IPS DF 6.9 (cell line): Measurements from ENCODE around the gene ADAMTSL1.

ENCODE experiments used
- DNase-seq: peaks from one replicate; pipeline ENCODE4 v3.0.0-alpha.2; 2013; ENCODE audit warnings: low read depth, low spot score
- H3K27ac ChIP-seq: one replicate; pipeline ENCODE4 v1.5.1; 2013; ENCODE audit warnings: low read length, control low read depth
- H3K27me3 ChIP-seq: 2 replicates; pipeline ENCODE4 v1.6.1; 2013; ENCODE audit warnings: mild to moderate bottlenecking, low read length; ENCODE audit not compliant: control insufficient read depth, insufficient read depth
- H3K36me3 ChIP-seq: 2 replicates; pipeline ENCODE4 v1.6.1; 2013; ENCODE audit warnings: low read length; ENCODE audit not compliant: control insufficient read depth, insufficient read depth
- H3K4me1 ChIP-seq: 2 replicates; pipeline ENCODE4 v1.6.1; 2013; ENCODE audit warnings: low read length; ENCODE audit not compliant: control insufficient read depth, insufficient read depth
- H3K4me3 ChIP-seq: 2 replicates; pipeline ENCODE4 v1.5.1; 2013; ENCODE audit warnings: mild to moderate bottlenecking, low read length
- H3K9me3 ChIP-seq: 2 replicates; pipeline ENCODE4 v1.6.1; 2013; ENCODE audit warnings: low read length, inconsistent platforms; ENCODE audit not compliant: control insufficient read depth, insufficient read depth
- WGBS: extraction: QIAGEN DNeasy Blood & Tissue Kit; methylation state at CpG from one replicate; pipeline ENCODE4 v1.1.7; 2013; ENCODE audit warnings: mixed read lengths, missing lambda C conversion rate; ENCODE audit not compliant: insufficient read length, insufficient coverage; 5-methylcytosine and 5-hydroxymethylcytosine counted together

ADAMTSL1 gene

GRCh38 chr9:18622186-18622836 is 148.4 kb downstream of the ADAMTSL1 start:
- H3K36me3 ChIP-seq, result no peaks in the 10 kb centered on the region
- no peak for DNase-seq
- no peak overlapping the region for H3K4me3 ChIP-seq
- no peak overlapping the region for H3K27ac ChIP-seq
- no CpG with 5 or more reads among the region's 11 CpGs for WGBS
- no peaks in the 10 kb centered on the region for H3K27me3 ChIP-seq
- no peaks in the 10 kb centered on the region for H3K9me3 ChIP-seq
- no peaks in the 10 kb centered on the region for H3K4me1 ChIP-seq

- H3K4me1 ChIP-seq, result no peaks in the 10 kb centered on the region
- no peaks in the 10 kb centered on the region for H3K36me3 ChIP-seq
- H3K4me3 ChIP-seq, result no peak overlapping the region
- H3K27ac ChIP-seq, result no peak overlapping the region
- no CpG with 5 or more reads among the region's 4 CpGs for WGBS
- H3K9me3 ChIP-seq, result no peaks in the 10 kb centered on the region
- no peak for DNase-seq
- H3K27me3 ChIP-seq, result no peaks in the 10 kb centered on the region
Observed at GRCh38 chr9:18623221-18624079, 149.5 kb downstream of the ADAMTSL1 start.

- Histone ChIP-seq H3K27ac (no peak overlapping the region), H3K4me1 (no peaks in the 10 kb centered on the region), H3K27me3 (no peaks in the 10 kb centered on the region), H3K9me3 (no peaks in the 10 kb centered on the region), H3K4me3 (no peak overlapping the region), H3K36me3 (no peaks in the 10 kb centered on the region)
- DNase-seq, result no peak
- WGBS, result no CpG with 5 or more reads among the region's 2 CpGs
Observed at GRCh38 chr9:18626046-18626698, 152.2 kb downstream of the ADAMTSL1 start.

GRCh38 chr9:18629136-18629535 is 155.2 kb downstream of the ADAMTSL1 start:
- WGBS, result no CpG with 5 or more reads among the region's 1 CpG
- Histone ChIP-seq H3K9me3 (no peaks in the 10 kb centered on the region), H3K4me3 (no peak overlapping the region), H3K36me3 (no peaks in the 10 kb centered on the region), H3K27me3 (no peaks in the 10 kb centered on the region), H3K4me1 (no peaks in the 10 kb centered on the region), H3K27ac (no peak overlapping the region)
- no peak for DNase-seq

GRCh38 chr9:18632632-18633403 is 158.9 kb downstream of the ADAMTSL1 start:
- WGBS, result no CpG with 5 or more reads among the region's 5 CpGs
- no peak overlapping the region for H3K27ac ChIP-seq
- no peak for DNase-seq

GRCh38 chr9:18636781-18637180 is 162.8 kb downstream of the ADAMTSL1 start:
- Histone ChIP-seq H3K27ac (no peak overlapping the region), H3K4me1 (no peaks in the 10 kb centered on the region), H3K9me3 (no peaks in the 10 kb centered on the region), H3K27me3 (no peaks in the 10 kb centered on the region), H3K4me3 (no peak overlapping the region), H3K36me3 (no peaks in the 10 kb centered on the region)
- no CpG with 5 or more reads among the region's 2 CpGs for WGBS
- DNase-seq, result no peak

More at GRCh38 chr9:18632632-18633403, 158.9 kb downstream of the ADAMTSL1 start:
- Histone ChIP-seq H3K4me1 (no peaks in the 10 kb centered on the region), H3K36me3 (no peaks in the 10 kb centered on the region), H3K9me3 (no peaks in the 10 kb centered on the region), H3K27me3 (no peaks in the 10 kb centered on the region), H3K4me3 (no peak overlapping the region)

GRCh38 chr9:18638371-18639249 is 164.7 kb downstream of the ADAMTSL1 start:
- no peak for DNase-seq
- Histone ChIP-seq H3K9me3 (no peaks in the 10 kb centered on the region), H3K27me3 (no peaks in the 10 kb centered on the region), H3K4me1 (no peaks in the 10 kb centered on the region), H3K27ac (no peak overlapping the region), H3K36me3 (no peaks in the 10 kb centered on the region), H3K4me3 (no peak overlapping the region)
- WGBS, result no CpG with 5 or more reads among the region's 7 CpGs

GRCh38 chr9:18639911-18640310 is 166.0 kb downstream of the ADAMTSL1 start:
- Histone ChIP-seq H3K36me3 (no peaks in the 10 kb centered on the region), H3K4me3 (no peak overlapping the region), H3K4me1 (no peaks in the 10 kb centered on the region), H3K27me3 (no peaks in the 10 kb centered on the region), H3K27ac (no peak overlapping the region), H3K9me3 (no peaks in the 10 kb centered on the region)
- no peak for DNase-seq
- WGBS, result no CpG with 5 or more reads among the region's 4 CpGs

GRCh38 chr9:18658804-18659705 is 185.1 kb downstream of the ADAMTSL1 start:
- Histone ChIP-seq H3K27me3 (no peaks in the 10 kb centered on the region), H3K4me3 (no peak overlapping the region), H3K27ac (no peak overlapping the region), H3K36me3 (no peaks in the 10 kb centered on the region), H3K4me1 (no peaks in the 10 kb centered on the region), H3K9me3 (no peaks in the 10 kb centered on the region)
- DNase-seq, result no peak
- no CpG with 5 or more reads among the region's 5 CpGs for WGBS
